Measurements from ENCODE around the gene RPL13. TPM values are rescaled to one million over a fixed set of nuclear protein-coding genes. Genes with fewer than 3 reads are reported as not detected.

RPL13 gene
- total and polyA plus RNA-seq, 10 of the 15 experiments (the other 5 are each of a cell fraction or from before 2014, with no cell fraction given), result 386 to 9,428 (median 2,486) TPM

DNA sequence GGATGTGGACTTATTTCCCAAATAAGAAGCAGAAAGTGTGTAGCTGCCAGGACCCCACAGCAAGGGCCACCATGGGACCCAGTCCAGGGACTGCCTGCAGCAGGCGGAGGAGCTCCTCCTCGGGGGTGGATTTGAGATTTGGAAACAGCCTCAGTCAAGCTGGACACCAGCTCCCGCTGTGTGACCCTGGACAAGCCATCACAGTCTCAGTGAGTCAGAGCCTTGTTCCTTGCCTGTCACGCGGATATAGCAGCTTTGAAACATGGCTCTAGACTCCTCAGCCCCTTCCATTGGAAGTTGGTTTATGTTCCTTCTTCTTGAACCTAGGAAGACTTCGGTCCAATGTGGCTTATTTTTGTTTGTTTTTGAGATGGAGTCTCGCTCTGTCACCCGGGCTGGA is 40.5 kb downstream of the RPL13 start:
- no peaks in the 10 kb centered on the region for H3K79me2 ChIP-seq (ENCODE audit: control insufficient read depth, insufficient read depth, low read length)
- FAIRE-seq (no peak), DNase-seq (ENCODE audit: low read depth, low spot score) (no peak), ATAC-seq (no peak)
- H3K4me1 ChIP-seq (ENCODE audit: control insufficient read depth, insufficient read depth, low read length), result no peaks in the 10 kb centered on the region
- H3K4me3 ChIP-seq, result no peak overlapping the region
- no peak overlapping the region for H3K4me2 ChIP-seq (ENCODE audit: control insufficient read depth, insufficient read depth)
- POLR2A ChIA-PET, result interaction anchor here (0.7 kb wide), 1 partner anchor 11 kb away, joined by 5 read pairs; no protein-coding TSS in a partner anchor
- in situ Hi-C loops (cut with MboI), result no loop called here
- no TSS peak for BruUV-seq (replicated peaks)
- CTCF ChIA-PET, result interaction anchor here (0.6 to 2.0 kb wide), 4 partner anchors 260 to 361 kb away, joined by 3 to 6 read pairs (median 3); no protein-coding TSS in a partner anchor
- H3K9me3 ChIP-seq (replicated peaks; ENCODE audit: control insufficient read depth, insufficient read depth, low read length), result no peaks in the 10 kb centered on the region
- no peaks in the 10 kb centered on the region for H3K27me3 ChIP-seq (replicated peaks in 1 of 2; ENCODE audit: control insufficient read depth in 2 of 2, insufficient read depth in 2 of 2, low read length in 1 of 2)
- SMC1A ChIA-PET (ENCODE audit: uncharacterized antibody, unreplicated experiment), result no interaction called here
- intact Hi-C loops (cut with micrococcal nuclease; ENCODE audit: unreplicated experiment), result no loop called here
- H3K27ac ChIP-seq (ENCODE audit: control insufficient read depth, insufficient read depth), result no peak overlapping the region
- RAD21 ChIA-PET (ENCODE audit: unreplicated experiment), result interaction anchor here (1.4 kb wide), 1 partner anchor 40 kb away, joined by 3 read pairs; no protein-coding TSS in a partner anchor
- WGBS (ENCODE audit: insufficient coverage, insufficient replicate concordance, low lambda C conversion rate, missing lambda C conversion rate), result 70% methylated on average over 7 of the region's 8 CpGs
- H2AFZ ChIP-seq (ENCODE audit: control insufficient read depth, low read depth, low read length), result no peak overlapping the region
- H3K9ac ChIP-seq (ENCODE audit: control insufficient read depth, insufficient read depth, low read length), result no peak overlapping the region
- no peaks in the 10 kb centered on the region for H4K20me1 ChIP-seq (ENCODE audit: control insufficient read depth, insufficient read depth)
- no peaks in the 10 kb centered on the region; a peak in 1 of 4 replicates for H3K36me3 ChIP-seq (ENCODE audit: control insufficient read depth in 2 of 2, insufficient read depth in 2 of 2, low read length in 1 of 2)
- TF ChIP-seq ZNF592 (IDR thresholded peaks at IDR 0.05) (no peak), SPI1 (IDR thresholded peaks at IDR 0.05; ENCODE audit: borderline replicate concordance, insufficient read depth, low read depth, low read length) (no peak), PRDM15 (CRISPR knock-in tag; IDR thresholded peaks at IDR 0.05) (no peak), RAD51 (IDR thresholded peaks at IDR 0.05) (no peak), ZBED1 (IDR thresholded peaks at IDR 0.05; ENCODE audit: borderline replicate concordance) (no peak), ZSCAN29 (IDR thresholded peaks at IDR 0.05) (no peak), IKZF1 (conservative IDR thresholded peaks at IDR 0.05) (no peak)
- TF ChIP-seq, protein P1, sequence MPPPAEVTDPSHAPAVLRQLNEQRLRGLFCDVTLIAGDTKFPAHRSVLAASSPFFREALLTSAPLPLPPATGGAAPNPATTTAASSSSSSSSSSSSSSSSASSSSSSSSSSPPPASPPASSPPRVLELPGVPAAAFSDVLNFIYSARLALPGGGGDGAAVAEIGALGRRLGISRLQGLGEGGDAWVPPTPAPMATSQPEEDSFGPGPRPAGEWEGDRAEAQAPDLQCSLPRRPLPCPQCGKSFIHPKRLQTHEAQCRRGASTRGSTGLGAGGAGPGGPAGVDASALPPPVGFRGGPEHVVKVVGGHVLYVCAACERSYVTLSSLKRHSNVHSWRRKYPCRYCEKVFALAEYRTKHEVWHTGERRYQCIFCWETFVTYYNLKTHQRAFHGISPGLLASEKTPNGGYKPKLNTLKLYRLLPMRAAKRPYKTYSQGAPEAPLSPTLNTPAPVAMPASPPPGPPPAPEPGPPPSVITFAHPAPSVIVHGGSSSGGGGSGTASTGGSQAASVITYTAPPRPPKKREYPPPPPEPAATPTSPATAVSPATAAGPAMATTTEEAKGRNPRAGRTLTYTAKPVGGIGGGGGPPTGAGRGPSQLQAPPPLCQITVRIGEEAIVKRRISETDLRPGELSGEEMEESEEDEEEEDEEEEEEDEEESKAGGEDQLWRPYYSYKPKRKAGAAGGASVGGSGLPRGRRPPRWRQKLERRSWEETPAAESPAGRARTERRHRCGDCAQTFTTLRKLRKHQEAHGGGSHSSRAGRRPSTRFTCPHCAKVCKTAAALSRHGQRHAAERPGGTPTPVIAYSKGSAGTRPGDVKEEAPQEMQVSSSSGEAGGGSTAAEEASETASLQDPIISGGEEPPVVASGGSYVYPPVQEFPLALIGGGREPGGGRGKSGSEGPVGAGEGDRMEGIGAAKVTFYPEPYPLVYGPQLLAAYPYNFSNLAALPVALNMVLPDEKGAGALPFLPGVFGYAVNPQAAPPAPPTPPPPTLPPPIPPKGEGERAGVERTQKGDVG (CRISPR knock-in tag; IDR thresholded peaks at IDR 0.05), result no peak
